ENCODE data around the gene WRAP73. TPM values are rescaled to one million over a fixed set of nuclear protein-coding genes. Genes with fewer than 3 reads are reported as not detected.

Gene WRAP73
- total RNA-seq, 2 donors from 2014 or later, result 6.8 to 11.4 TPM

DNA sequence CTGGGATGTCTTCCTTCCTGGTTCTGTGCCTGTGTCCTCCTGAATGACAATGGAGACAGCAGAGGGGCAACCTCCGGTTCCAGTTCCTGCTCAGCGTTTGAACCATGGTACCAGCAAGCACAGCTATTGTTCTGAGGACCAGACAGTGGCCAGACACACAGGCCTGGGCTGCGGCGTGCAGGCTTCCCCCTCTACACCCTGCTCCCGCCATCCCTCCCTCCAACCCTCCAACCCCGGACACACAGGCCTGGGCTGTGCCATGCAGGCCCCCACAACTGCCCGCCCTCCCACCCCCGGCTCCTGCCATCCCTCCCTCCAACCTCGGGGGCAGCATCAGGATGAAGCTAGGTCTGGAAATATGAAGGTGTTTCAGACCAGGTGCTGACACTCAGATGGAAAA is 33.0 kb downstream of the WRAP73 start:
- H3K4me3 ChIP-seq, result no peak overlapping the region
- TF ChIP-seq CTCF (IDR thresholded peaks at IDR 0.05), result no peak
- no peaks in the 10 kb centered on the region for H3K9me3 ChIP-seq
- no peak overlapping the region for H3K27ac ChIP-seq
- no peaks in the 10 kb centered on the region for H3K36me3 ChIP-seq
- DNase-seq (ENCODE audit: low spot score), result no peak
- no peaks in the 10 kb centered on the region for H3K27me3 ChIP-seq
- H3K4me1 ChIP-seq, result peaks cover 0 to 13% of the 10 kb centered on the region in 2 donors

GRCh38 chr1:3614755-3615742 is 34.9 kb downstream of the WRAP73 start:
- no peak for DNase-seq (ENCODE audit: low spot score)
- peak; percentile 20 to 71 for TF ChIP-seq CTCF (IDR thresholded peaks at IDR 0.05)

DNA sequence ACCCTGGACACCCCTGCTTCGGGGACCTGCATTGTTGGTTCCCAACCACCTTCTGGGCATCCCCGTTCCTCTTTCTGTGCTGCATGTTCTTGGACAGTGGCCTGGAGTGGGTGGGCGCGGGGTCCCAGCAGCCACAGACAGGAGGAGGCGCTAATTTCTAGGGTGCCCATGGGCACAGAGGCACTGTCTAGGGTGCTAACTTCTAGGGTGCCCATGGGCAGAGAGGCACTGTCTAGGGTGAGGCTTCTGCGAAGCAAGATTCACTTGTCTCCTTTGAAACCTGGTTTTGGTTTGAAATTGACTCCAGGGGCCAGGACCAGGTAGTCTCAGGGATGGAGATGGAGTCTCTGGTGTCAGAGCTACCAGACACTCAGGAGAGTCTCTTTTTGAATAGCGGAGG is 37.8 kb downstream of the WRAP73 start:
- DNase-seq (ENCODE audit: low spot score), result no peak
- no peaks in the 10 kb centered on the region for H3K9me3 ChIP-seq
- H3K27me3 ChIP-seq, result peaks cover 0 to 6% of the 10 kb centered on the region in 2 donors
- peaks cover 0 to 21% of the 10 kb centered on the region in 2 donors for H3K4me1 ChIP-seq
- H3K4me3 ChIP-seq, result peak overlapping the region in 1 of 2 donors; percentile 56
- H3K36me3 ChIP-seq, result no peaks in the 10 kb centered on the region
- no peak overlapping the region for H3K27ac ChIP-seq
- no peak for TF ChIP-seq CTCF (IDR thresholded peaks at IDR 0.05)

More at GRCh38 chr1:3614755-3615742, 34.9 kb downstream of the WRAP73 start:
- Histone ChIP-seq H3K4me3 (no peak overlapping the region), H3K27me3 (peaks cover 0 to 3% of the 10 kb centered on the region in 2 donors), H3K36me3 (no peaks in the 10 kb centered on the region), H3K27ac (no peak overlapping the region), H3K4me1 (peaks cover 0 to 32% of the 10 kb centered on the region in 2 donors), H3K9me3 (no peaks in the 10 kb centered on the region)

DNA sequence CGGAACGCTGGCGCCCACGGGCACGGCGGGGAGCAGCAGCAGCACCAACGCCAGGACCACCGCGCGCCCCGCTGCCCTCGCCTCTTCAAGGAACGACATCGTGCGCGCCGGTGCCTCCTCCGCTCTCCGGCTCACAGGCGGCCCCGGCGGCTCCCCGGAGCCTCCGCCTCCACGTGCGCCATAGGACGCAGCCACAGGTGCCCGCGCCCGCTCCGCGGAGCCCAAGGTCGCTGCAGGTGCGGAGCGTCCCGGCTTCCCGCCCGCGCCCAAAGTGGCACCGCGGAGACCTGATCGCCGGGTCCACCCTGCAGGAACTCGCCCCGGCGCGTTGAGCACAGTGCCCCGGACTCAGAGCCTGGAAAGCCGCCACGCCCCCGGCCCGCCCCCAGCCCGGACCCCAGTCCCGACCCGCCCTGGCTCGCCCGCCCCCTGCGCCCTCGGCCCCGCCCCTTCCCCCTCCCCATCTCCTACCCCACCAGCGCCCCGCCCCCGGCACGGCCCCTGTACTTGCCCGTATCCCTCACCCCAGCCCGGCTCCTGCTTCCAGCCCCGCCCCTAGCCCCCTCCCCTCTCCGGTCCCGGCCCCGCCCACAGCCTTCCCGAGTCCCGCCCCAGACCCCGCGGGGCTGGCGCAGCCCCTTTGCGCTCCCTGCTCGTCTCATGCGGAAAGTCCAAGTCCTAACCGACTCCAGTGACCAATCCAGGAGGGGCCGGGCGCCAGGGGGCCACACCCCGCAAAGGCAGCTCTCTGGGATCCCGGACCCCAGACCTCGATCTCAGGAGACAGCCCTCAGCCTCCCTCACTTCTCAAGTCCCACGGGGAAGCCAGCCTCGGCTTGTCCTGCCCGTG is 38.5 kb downstream of the WRAP73 start, which contains the start of gene MEGF6:
Gene MEGF6, minus strand, starts transcription at position 339 of the 850 bp plus-strand sequence. Its CDS starts 240 bp downstream, at position 99.
- Histone ChIP-seq H3K27me3 (peaks cover 0 to 6% of the 10 kb centered on the region in 2 donors), H3K27ac (no peak within 1 kb of the TSS), H3K36me3 (no peaks in the 10 kb centered on the region), H3K4me3 (peak within 1 kb of the TSS; percentile 26 to 56), H3K4me1 (peaks cover 0 to 21% of the 10 kb centered on the region in 2 donors), H3K9me3 (no peaks in the 10 kb centered on the region)
- peak; percentile 64 for DNase-seq (ENCODE audit: low spot score)
- no peak for TF ChIP-seq CTCF (IDR thresholded peaks at IDR 0.05)

GRCh38 chr1:3610527-3611169 is 39.3 kb downstream of the WRAP73 start:
- Histone ChIP-seq H3K4me3 (peak overlapping the region; percentile 26 to 56), H3K27me3 (peaks cover 0 to 6% of the 10 kb centered on the region in 2 donors), H3K27ac (no peak overlapping the region), H3K4me1 (peaks cover 0 to 21% of the 10 kb centered on the region in 2 donors), H3K36me3 (no peaks in the 10 kb centered on the region), H3K9me3 (no peaks in the 10 kb centered on the region)
- TF ChIP-seq CTCF (IDR thresholded peaks at IDR 0.05), result no peak
- no peak for DNase-seq (ENCODE audit: low spot score)
